Measurements from ENCODE around the gene STRN. TPM values are rescaled to one million over a fixed set of nuclear protein-coding genes. Genes with fewer than 3 reads are reported as not detected.

The STRN gene
- total RNA-seq, 1 experiment from 2014 or later: 25.3 TPM

GRCh38 chr2:36915627-36916026, 50.7 kb downstream of the STRN start:
- no TSS peak for BruUV-seq (replicated peaks)

GRCh38 chr2:36912695-36913094, 53.6 kb downstream of the STRN start:
- TF ChIP-seq CTCF (IDR thresholded peaks at IDR 0.05; ENCODE audit: unreplicated experiment): no peak
- no peaks in the 10 kb centered on the region for H3K27me3 Mint-ChIP-seq (ENCODE audit: insufficient read depth, unreplicated experiment)
- H3K4me1 Mint-ChIP-seq (ENCODE audit: insufficient read depth, unreplicated experiment): no peaks in the 10 kb centered on the region
- H3K9me3 Mint-ChIP-seq (ENCODE audit: unreplicated experiment): no peaks in the 10 kb centered on the region
- no peak overlapping the region for H3K4me3 Mint-ChIP-seq (ENCODE audit: unreplicated experiment)
- DNase-seq (ENCODE audit: unreplicated experiment): no peak
- ChIA-PET POLR2A (interaction anchor here (1.2 kb wide), 1 partner anchor 14 kb away, joined by 3 read pairs; no protein-coding TSS in a partner anchor), CTCF (interaction anchor here (0.6 to 1.6 kb wide), 4 partner anchors 10 to 351 kb away, joined by 3 read pairs; no protein-coding TSS in a partner anchor)
- intact Hi-C loops (cut with micrococcal nuclease): loop anchor here (10.0 kb wide), 1 partner anchor 98 kb away; no protein-coding TSS in a partner anchor
- H3K27ac Mint-ChIP-seq (ENCODE audit: low read depth, unreplicated experiment): no peak overlapping the region
- H3K36me3 Mint-ChIP-seq (ENCODE audit: insufficient read depth, unreplicated experiment): peaks cover 22% of the 10 kb centered on the region
- no TSS peak for BruUV-seq (replicated peaks)

More at GRCh38 chr2:36915627-36916026, 50.7 kb downstream of the STRN start:
- DNase-seq (ENCODE audit: unreplicated experiment): no peak
- H3K9me3 Mint-ChIP-seq (ENCODE audit: unreplicated experiment): no peaks in the 10 kb centered on the region
- H3K27ac Mint-ChIP-seq (ENCODE audit: low read depth, unreplicated experiment): no peak overlapping the region
- H3K4me3 Mint-ChIP-seq (ENCODE audit: unreplicated experiment): no peak overlapping the region
- H3K4me1 Mint-ChIP-seq (ENCODE audit: insufficient read depth, unreplicated experiment): no peaks in the 10 kb centered on the region
- peaks cover 5% of the 10 kb centered on the region for H3K36me3 Mint-ChIP-seq (ENCODE audit: insufficient read depth, unreplicated experiment)
- no peaks in the 10 kb centered on the region for H3K27me3 Mint-ChIP-seq (ENCODE audit: insufficient read depth, unreplicated experiment)
- CTCF ChIA-PET: interaction anchor here (0.6 to 1.2 kb wide), 2 partner anchors 12 to 96 kb away, joined by 3 to 7 read pairs; no protein-coding TSS in a partner anchor
- intact Hi-C loops (cut with micrococcal nuclease): loop anchor here (10.0 kb wide), 1 partner anchor 101 kb away; no protein-coding TSS in a partner anchor
- no peak for TF ChIP-seq CTCF (IDR thresholded peaks at IDR 0.05; ENCODE audit: unreplicated experiment)
- POLR2A ChIA-PET: interaction anchor here (0.6 to 1.1 kb wide), 2 partner anchors 13 to 499 kb away, joined by 3 read pairs; no protein-coding TSS in a partner anchor

- Mint-ChIP-seq H3K4me1 (ENCODE audit: insufficient read depth, unreplicated experiment) (no peaks in the 10 kb centered on the region), H3K27ac (ENCODE audit: low read depth, unreplicated experiment) (no peak overlapping the region), H3K9me3 (ENCODE audit: unreplicated experiment) (no peaks in the 10 kb centered on the region), H3K36me3 (ENCODE audit: insufficient read depth, unreplicated experiment) (peaks cover 21% of the 10 kb centered on the region), H3K4me3 (ENCODE audit: unreplicated experiment) (no peak overlapping the region), H3K27me3 (ENCODE audit: insufficient read depth, unreplicated experiment) (no peaks in the 10 kb centered on the region)
- DNase-seq (ENCODE audit: unreplicated experiment): no peak
- ChIA-PET CTCF (no interaction called here), POLR2A (interaction anchor here (0.8 to 1.0 kb wide), 2 partner anchors 10 to 11 kb away, joined by 3 to 5 read pairs; no protein-coding TSS in a partner anchor)
- no peak for TF ChIP-seq CTCF (IDR thresholded peaks at IDR 0.05; ENCODE audit: unreplicated experiment)
- no TSS peak for BruUV-seq (replicated peaks)
- intact Hi-C loops (cut with micrococcal nuclease): loop anchor here (10.0 kb wide), 1 partner anchor 96 kb away; no protein-coding TSS in a partner anchor
Measured at GRCh38 chr2:36911012-36911411, 55.3 kb downstream of the STRN start.

- Mint-ChIP-seq H3K4me3 (ENCODE audit: unreplicated experiment) (no peak overlapping the region), H3K36me3 (ENCODE audit: insufficient read depth, unreplicated experiment) (peaks cover 17% of the 10 kb centered on the region), H3K27ac (ENCODE audit: low read depth, unreplicated experiment) (no peak overlapping the region), H3K4me1 (ENCODE audit: insufficient read depth, unreplicated experiment) (no peaks in the 10 kb centered on the region), H3K9me3 (ENCODE audit: unreplicated experiment) (no peaks in the 10 kb centered on the region), H3K27me3 (ENCODE audit: insufficient read depth, unreplicated experiment) (no peaks in the 10 kb centered on the region)
- intact Hi-C loops (cut with micrococcal nuclease): no loop called here
- CTCF ChIA-PET: interaction anchor here (0.7 kb wide), 1 partner anchor 100 kb away, joined by 3 read pairs; no protein-coding TSS in a partner anchor
- POLR2A ChIA-PET: interaction anchor here (1.3 kb wide), 1 partner anchor 61 kb away, joined by 5 read pairs; the partner anchor contains the start of gene STRN
- DNase-seq (ENCODE audit: unreplicated experiment): no peak
- BruUV-seq (replicated peaks): no TSS peak
- no peak for TF ChIP-seq CTCF (IDR thresholded peaks at IDR 0.05; ENCODE audit: unreplicated experiment)
Measured at GRCh38 chr2:36906277-36906676, 60.1 kb downstream of the STRN start.

Measured in MCF 10A (cell line).